Keratinocyte (primary cell): Measurements from ENCODE around the gene LYPD1.

Source experiments
- CTCF ChIP-seq, 3 experiments: IDR thresholded peaks in 1 of 3; conservative IDR thresholded peaks in 1 of 3; optimal IDR thresholded peaks in 1 of 3; 2 replicates in 2 of 3; 3 replicates in 1 of 3; pipeline versions ENCODE3 to v1.5.1; 2011; ENCODE audit warnings: low read length in 3 of 3, mild to moderate bottlenecking in 3 of 3, moderate library complexity in 2 of 3, control low read depth in 1 of 3, inconsistent platforms in 1 of 3; ENCODE audit not compliant: insufficient read depth in 2 of 3; ENCODE audit errors: extremely low read depth in 1 of 3
- EZH2 ChIP-seq: IDR thresholded peaks from one replicate; pipeline ENCODE4 v1.6.1; 2012; ENCODE audit warnings: inconsistent platforms, mild to moderate bottlenecking, low read length, moderate library complexity

DNA sequence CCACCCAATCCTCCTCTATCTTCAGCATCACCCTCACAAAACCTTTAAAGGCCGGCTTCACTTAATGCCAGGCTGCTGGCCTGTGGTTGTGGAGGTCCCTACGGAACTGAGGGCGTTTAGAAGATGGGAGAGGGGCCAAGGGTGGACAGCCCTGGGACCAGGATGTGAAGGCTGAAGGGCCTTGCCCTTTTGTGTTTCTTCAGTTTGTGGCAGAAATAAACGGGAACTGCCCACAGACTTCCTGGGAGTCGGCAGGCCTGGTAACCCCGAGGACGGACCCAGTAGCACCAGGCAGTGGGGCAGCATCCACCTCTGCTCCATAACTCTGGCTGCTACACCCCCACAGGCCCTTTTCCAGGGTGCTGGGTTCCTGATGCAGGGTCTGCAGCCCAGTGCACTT lies 51.3 kb downstream of the LYPD1 start:
- TF ChIP-seq CTCF (optimal IDR thresholded peaks at IDR 0.05 in 1 of 3, IDR thresholded peaks at IDR 0.05 in 1 of 3, conservative IDR thresholded peaks at IDR 0.05 in 1 of 3; ENCODE audit: extremely low read depth in 1 of 3, insufficient read depth in 2 of 3, low read length in 3 of 3) (no peak), EZH2 (no peak)
